ENCODE results near the gene OSBP.

DNA sequence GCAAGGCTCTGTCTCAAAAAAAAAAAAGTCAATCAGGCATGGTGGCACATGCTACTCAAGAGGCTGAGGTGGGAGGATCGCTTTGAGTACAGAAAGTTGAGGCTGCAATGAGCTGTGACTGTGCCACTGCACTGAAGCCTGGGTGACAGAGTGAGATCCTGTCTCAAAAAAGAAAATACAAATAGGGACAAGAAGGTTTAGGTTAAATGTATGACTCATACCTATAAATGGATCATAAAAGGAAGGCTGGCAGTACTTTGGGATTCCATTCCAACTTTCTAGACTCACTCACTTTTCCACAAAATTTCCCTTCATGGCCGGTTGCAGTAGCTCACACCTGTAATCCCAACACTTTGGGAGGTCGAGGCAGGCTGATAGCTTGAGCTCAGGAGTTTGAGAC, 25.6 kb upstream of the OSBP start:
- TF ChIP-seq POLR2A (IDR thresholded peaks at IDR 0.05) (no peak), POLR2AphosphoS5 (IDR thresholded peaks at IDR 0.05) (no peak), EP300 (IDR thresholded peaks at IDR 0.05) (no peak)
- TF ChIP-seq, protein P1, sequence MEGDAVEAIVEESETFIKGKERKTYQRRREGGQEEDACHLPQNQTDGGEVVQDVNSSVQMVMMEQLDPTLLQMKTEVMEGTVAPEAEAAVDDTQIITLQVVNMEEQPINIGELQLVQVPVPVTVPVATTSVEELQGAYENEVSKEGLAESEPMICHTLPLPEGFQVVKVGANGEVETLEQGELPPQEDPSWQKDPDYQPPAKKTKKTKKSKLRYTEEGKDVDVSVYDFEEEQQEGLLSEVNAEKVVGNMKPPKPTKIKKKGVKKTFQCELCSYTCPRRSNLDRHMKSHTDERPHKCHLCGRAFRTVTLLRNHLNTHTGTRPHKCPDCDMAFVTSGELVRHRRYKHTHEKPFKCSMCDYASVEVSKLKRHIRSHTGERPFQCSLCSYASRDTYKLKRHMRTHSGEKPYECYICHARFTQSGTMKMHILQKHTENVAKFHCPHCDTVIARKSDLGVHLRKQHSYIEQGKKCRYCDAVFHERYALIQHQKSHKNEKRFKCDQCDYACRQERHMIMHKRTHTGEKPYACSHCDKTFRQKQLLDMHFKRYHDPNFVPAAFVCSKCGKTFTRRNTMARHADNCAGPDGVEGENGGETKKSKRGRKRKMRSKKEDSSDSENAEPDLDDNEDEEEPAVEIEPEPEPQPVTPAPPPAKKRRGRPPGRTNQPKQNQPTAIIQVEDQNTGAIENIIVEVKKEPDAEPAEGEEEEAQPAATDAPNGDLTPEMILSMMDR (IDR thresholded peaks at IDR 0.05) = no peak

Measured in gastroesophageal sphincter (tissue), 3 donors.